ENCODE results near the gene REL. TPM values are rescaled to one million over a fixed set of nuclear protein-coding genes. Genes with fewer than 3 reads are reported as not detected.

Gene REL
- total RNA-seq, 1 experiment from 2014 or later = 10.2 TPM

DNA sequence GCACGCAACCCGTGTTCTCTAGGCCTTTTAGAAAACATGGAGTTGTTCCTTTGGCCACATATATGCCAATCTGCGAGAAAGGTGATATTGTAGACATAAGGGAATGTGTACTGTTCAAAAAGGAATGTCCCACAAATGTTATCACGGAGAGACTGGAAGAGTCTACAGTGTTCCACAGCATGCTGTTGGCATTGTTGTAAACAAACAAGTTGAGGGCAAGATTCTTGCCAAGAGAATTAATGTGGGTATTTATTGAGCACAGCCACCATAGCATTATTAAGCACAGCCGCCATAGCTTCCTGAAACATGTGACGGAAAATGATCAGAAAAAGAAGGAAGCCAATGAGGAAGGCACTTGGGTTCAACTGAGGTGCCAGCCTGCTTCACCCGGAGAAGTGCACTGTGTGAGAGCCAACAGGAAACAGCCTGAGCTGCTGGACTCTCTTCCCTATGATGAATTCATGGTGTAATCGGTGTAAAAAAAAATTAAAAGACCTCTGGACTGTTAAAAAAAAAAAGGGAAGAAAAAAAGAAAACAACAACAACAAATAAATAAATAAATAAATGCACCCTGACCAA, 29.0 kb upstream of the REL start:
- Histone ChIP-seq H2AFZ (ENCODE audit: low read depth, low read length, poor library complexity, severe bottlenecking) (no peak overlapping the region), H3K9me3 (ENCODE audit: control insufficient read depth in 1 of 2, insufficient read depth in 1 of 2, low read depth in 1 of 2, low read length in 2 of 2) (no peaks in the 10 kb centered on the region), H3K27me3 (ENCODE audit: insufficient read depth, low read length) (no peaks in the 10 kb centered on the region), H3K4me3 (replicated peaks in 1 of 2; ENCODE audit: low read depth in 1 of 2, low read length in 2 of 2) (no peak overlapping the region), H3K4me1 (ENCODE audit: control insufficient read depth in 1 of 2, insufficient read depth in 2 of 2, low read length in 2 of 2) (peaks cover 0 to 10% of the 10 kb centered on the region in 2 experiments; a peak in 1 of 4 replicates), H3K36me3 (ENCODE audit: control insufficient read depth in 1 of 2, insufficient read depth in 2 of 2, low read length in 2 of 2) (no peaks in the 10 kb centered on the region), H3K27ac (ENCODE audit: low read depth, low read length) (no peak overlapping the region), H3K79me2 (ENCODE audit: insufficient read depth, low read length) (no peaks in the 10 kb centered on the region), H4K20me1 (ENCODE audit: insufficient read depth) (no peaks in the 10 kb centered on the region), H3K9ac (ENCODE audit: low read length) (no peak overlapping the region), H3K4me2 (ENCODE audit: low read length) (no peak overlapping the region), H3K9me2 (ENCODE audit: insufficient read depth) (no peaks in the 10 kb centered on the region)
- POLR2A ChIA-PET = no interaction called here
- RAD21 ChIA-PET (ENCODE audit: low non-redundant PET in 1 of 2, low total read pairs in 2 of 2, uncharacterized antibody in 2 of 2, unreplicated experiment in 2 of 2) = no interaction called here
- DNase-seq (ENCODE audit: low read depth, low spot score) (no peak), ATAC-seq (no peak)
- CTCF ChIA-PET = no interaction called here
- BruUV-seq (replicated peaks) = no TSS peak
- TF ChIP-seq ZFX (IDR thresholded peaks at IDR 0.05) = no peak
- TF ChIP-seq SIN3A (IDR thresholded peaks at IDR 0.05; ENCODE audit: low read depth) = no peak
- no peak for TF ChIP-seq EZH2phosphoT487 (IDR thresholded peaks at IDR 0.05; ENCODE audit: borderline replicate concordance)
- TF ChIP-seq, protein P1, sequence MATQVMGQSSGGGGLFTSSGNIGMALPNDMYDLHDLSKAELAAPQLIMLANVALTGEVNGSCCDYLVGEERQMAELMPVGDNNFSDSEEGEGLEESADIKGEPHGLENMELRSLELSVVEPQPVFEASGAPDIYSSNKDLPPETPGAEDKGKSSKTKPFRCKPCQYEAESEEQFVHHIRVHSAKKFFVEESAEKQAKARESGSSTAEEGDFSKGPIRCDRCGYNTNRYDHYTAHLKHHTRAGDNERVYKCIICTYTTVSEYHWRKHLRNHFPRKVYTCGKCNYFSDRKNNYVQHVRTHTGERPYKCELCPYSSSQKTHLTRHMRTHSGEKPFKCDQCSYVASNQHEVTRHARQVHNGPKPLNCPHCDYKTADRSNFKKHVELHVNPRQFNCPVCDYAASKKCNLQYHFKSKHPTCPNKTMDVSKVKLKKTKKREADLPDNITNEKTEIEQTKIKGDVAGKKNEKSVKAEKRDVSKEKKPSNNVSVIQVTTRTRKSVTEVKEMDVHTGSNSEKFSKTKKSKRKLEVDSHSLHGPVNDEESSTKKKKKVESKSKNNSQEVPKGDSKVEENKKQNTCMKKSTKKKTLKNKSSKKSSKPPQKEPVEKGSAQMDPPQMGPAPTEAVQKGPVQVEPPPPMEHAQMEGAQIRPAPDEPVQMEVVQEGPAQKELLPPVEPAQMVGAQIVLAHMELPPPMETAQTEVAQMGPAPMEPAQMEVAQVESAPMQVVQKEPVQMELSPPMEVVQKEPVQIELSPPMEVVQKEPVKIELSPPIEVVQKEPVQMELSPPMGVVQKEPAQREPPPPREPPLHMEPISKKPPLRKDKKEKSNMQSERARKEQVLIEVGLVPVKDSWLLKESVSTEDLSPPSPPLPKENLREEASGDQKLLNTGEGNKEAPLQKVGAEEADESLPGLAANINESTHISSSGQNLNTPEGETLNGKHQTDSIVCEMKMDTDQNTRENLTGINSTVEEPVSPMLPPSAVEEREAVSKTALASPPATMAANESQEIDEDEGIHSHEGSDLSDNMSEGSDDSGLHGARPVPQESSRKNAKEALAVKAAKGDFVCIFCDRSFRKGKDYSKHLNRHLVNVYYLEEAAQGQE (IDR thresholded peaks at IDR 0.05; ENCODE audit: low read depth) = no peak
- TF ChIP-seq, protein P2, sequence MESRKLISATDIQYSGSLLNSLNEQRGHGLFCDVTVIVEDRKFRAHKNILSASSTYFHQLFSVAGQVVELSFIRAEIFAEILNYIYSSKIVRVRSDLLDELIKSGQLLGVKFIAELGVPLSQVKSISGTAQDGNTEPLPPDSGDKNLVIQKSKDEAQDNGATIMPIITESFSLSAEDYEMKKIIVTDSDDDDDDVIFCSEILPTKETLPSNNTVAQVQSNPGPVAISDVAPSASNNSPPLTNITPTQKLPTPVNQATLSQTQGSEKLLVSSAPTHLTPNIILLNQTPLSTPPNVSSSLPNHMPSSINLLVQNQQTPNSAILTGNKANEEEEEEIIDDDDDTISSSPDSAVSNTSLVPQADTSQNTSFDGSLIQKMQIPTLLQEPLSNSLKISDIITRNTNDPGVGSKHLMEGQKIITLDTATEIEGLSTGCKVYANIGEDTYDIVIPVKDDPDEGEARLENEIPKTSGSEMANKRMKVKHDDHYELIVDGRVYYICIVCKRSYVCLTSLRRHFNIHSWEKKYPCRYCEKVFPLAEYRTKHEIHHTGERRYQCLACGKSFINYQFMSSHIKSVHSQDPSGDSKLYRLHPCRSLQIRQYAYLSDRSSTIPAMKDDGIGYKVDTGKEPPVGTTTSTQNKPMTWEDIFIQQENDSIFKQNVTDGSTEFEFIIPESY (IDR thresholded peaks at IDR 0.05; ENCODE audit: extremely low read depth, insufficient replicate concordance, low read length) = no peak
- no peak for TF ChIP-seq TCF7L2 (IDR thresholded peaks at IDR 0.05; ENCODE audit: borderline replicate concordance, extremely low read depth, insufficient read depth, insufficient read length)
- TF ChIP-seq POLR2A (IDR thresholded peaks at IDR 0.05; ENCODE audit: borderline replicate concordance, extremely low read depth, insufficient read depth, insufficient read length) = no peak
- TF ChIP-seq EGR1 (IDR thresholded peaks at IDR 0.05; ENCODE audit: low read depth) = no peak
- TF ChIP-seq ZNF274 (IDR thresholded peaks at IDR 0.05; ENCODE audit: low read depth, low read length) = no peak
- no peak for TF ChIP-seq SRF (IDR thresholded peaks at IDR 0.05; ENCODE audit: low read depth)
- TF ChIP-seq EZH2 (IDR thresholded peaks at IDR 0.05) = no peak
- no peak for TF ChIP-seq YY1 (IDR thresholded peaks at IDR 0.05; ENCODE audit: extremely low read depth, insufficient replicate concordance, low read depth, low read length)
- TF ChIP-seq CEBPB (IDR thresholded peaks at IDR 0.05; ENCODE audit: low read depth) = no peak
- TF ChIP-seq ELF1 (IDR thresholded peaks at IDR 0.05; ENCODE audit: borderline replicate concordance, low read depth) = no peak
- no peak for TF ChIP-seq SP1 (IDR thresholded peaks at IDR 0.05; ENCODE audit: low read depth)
- intact Hi-C loops (cut with micrococcal nuclease) = no loop called here
